H9 (cell line): ENCODE results near the gene KRT84. TPM values are rescaled to one million over a fixed set of nuclear protein-coding genes. Genes with fewer than 3 reads are reported as not detected.
A peak's percentile ranks its signal among the peaks of the same experiment; 100 is the strongest.

Experiments
- DNase-seq: peaks from one replicate; pipeline ENCODE4 v3.0.0-alpha.2; 2017
- H2AFZ ChIP-seq: one replicate; pipeline ENCODE4 v1.6.1; 2013; ENCODE audit warnings: mild to moderate bottlenecking, low read length, control low read depth, moderate library complexity
- H2AK5ac ChIP-seq: 2 replicates; pipeline ENCODE4 v1.6.1; 2013; ENCODE audit warnings: low read length, control low read depth, mixed read lengths; ENCODE audit not compliant: insufficient read length
- H2BK120ac ChIP-seq: one replicate; pipeline ENCODE4 v1.6.1; 2013; ENCODE audit warnings: low read depth, mild to moderate bottlenecking, low read length, control low read depth, inconsistent platforms; ENCODE audit not compliant: poor library complexity, severe bottlenecking
- H2BK12ac ChIP-seq: 2 replicates; pipeline ENCODE4 v1.6.1; 2013; ENCODE audit warnings: low read length, control low read depth, mixed read lengths, low read depth; ENCODE audit not compliant: insufficient read length
- H2BK15ac ChIP-seq: 2 replicates; pipeline ENCODE4 v1.6.1; 2013; ENCODE audit warnings: low read depth, low read length, control low read depth
- H2BK20ac ChIP-seq: one replicate; pipeline ENCODE4 v1.6.1; 2013; ENCODE audit warnings: low read depth, mild to moderate bottlenecking, low read length, control low read depth, inconsistent platforms; ENCODE audit not compliant: poor library complexity, severe bottlenecking
- H2BK5ac ChIP-seq: 2 replicates; pipeline ENCODE4 v1.6.1; 2013; ENCODE audit warnings: low read length, control low read depth, mixed read lengths; ENCODE audit not compliant: insufficient read length
- H3K14ac ChIP-seq: 2 replicates; pipeline ENCODE4 v1.6.1; 2013; ENCODE audit warnings: low read length, control low read depth; ENCODE audit not compliant: insufficient read depth
- H3K18ac ChIP-seq: 2 replicates; pipeline ENCODE4 v1.6.1; 2013; ENCODE audit warnings: low read depth, mild to moderate bottlenecking, mixed read lengths, low read length, control low read depth; ENCODE audit not compliant: insufficient read length
- H3K23ac ChIP-seq: 2 replicates; pipeline ENCODE4 v1.6.1; 2013; ENCODE audit warnings: low read length, control low read depth, mixed read lengths, low read depth; ENCODE audit not compliant: insufficient read length
- H3K23me2 ChIP-seq: 2 replicates; pipeline ENCODE4 v1.6.1; 2013; ENCODE audit warnings: low read depth, mild to moderate bottlenecking, mixed read lengths, low read length, control low read depth; ENCODE audit not compliant: insufficient read length, poor library complexity, severe bottlenecking
- H3K27ac ChIP-seq: 2 replicates; pipeline ENCODE4 v1.5.1; 2013; ENCODE audit warnings: low read length, control low read depth, mixed read lengths, low read depth; ENCODE audit not compliant: insufficient read length
- H3K27me3 ChIP-seq: 2 replicates; pipeline ENCODE4 v1.6.1; 2013; ENCODE audit warnings: low read length, control low read depth, inconsistent platforms; ENCODE audit not compliant: insufficient read depth
- H3K4ac ChIP-seq: 2 replicates; pipeline ENCODE4 v1.6.1; 2013; ENCODE audit warnings: low read depth, mild to moderate bottlenecking, control low read depth, inconsistent platforms, low read length, moderate library complexity
- H3K4me1 ChIP-seq: 2 replicates; pipeline ENCODE4 v1.6.1; 2013; ENCODE audit warnings: low read length, control low read depth, inconsistent platforms; ENCODE audit not compliant: insufficient read depth
- H3K4me2 ChIP-seq: 2 replicates; pipeline ENCODE4 v1.6.1; 2013; ENCODE audit warnings: low read length, control low read depth, mixed read lengths; ENCODE audit not compliant: insufficient read length, insufficient read depth
- H3K56ac ChIP-seq: 2 replicates; pipeline ENCODE4 v1.6.1; 2013; ENCODE audit warnings: low read depth, mild to moderate bottlenecking, mixed read lengths, low read length, control low read depth; ENCODE audit not compliant: insufficient read length
- H3K79me1 ChIP-seq: 2 replicates; pipeline ENCODE4 v1.6.1; 2013; ENCODE audit warnings: low read depth, mild to moderate bottlenecking, moderate library complexity, low read length, control low read depth, inconsistent platforms; ENCODE audit not compliant: insufficient read depth, poor library complexity, severe bottlenecking
- H3K79me2 ChIP-seq: 2 replicates; pipeline ENCODE4 v1.6.1; 2013; ENCODE audit warnings: low read length, control low read depth, inconsistent platforms; ENCODE audit not compliant: insufficient read depth
- H3K9ac ChIP-seq: 2 replicates; pipeline ENCODE4 v1.6.1; 2013; ENCODE audit warnings: low read length, control low read depth, mixed read lengths; ENCODE audit not compliant: insufficient read length; ENCODE audit errors: extremely low read depth
- H3K9me3 ChIP-seq: one replicate; pipeline ENCODE4 v1.6.1; 2013; ENCODE audit warnings: low read depth, low read length, inconsistent platforms; ENCODE audit not compliant: control insufficient read depth
- H3T11ph ChIP-seq: one replicate; pipeline ENCODE4 v1.6.1; 2013; ENCODE audit warnings: mild to moderate bottlenecking, low read length, control low read depth, inconsistent platforms
- H4K20me1 ChIP-seq: one replicate; pipeline ENCODE4 v1.6.1; 2013; ENCODE audit not compliant: control insufficient read depth, insufficient read length, insufficient read depth
- H4K5ac ChIP-seq: 2 replicates; pipeline ENCODE4 v1.6.1; 2013; ENCODE audit warnings: low read depth, mild to moderate bottlenecking, mixed read lengths, low read length, control low read depth; ENCODE audit not compliant: insufficient read length
- H4K8ac ChIP-seq: replicated peaks from 2 replicates; pipeline ENCODE4 v1.6.1; 2013; ENCODE audit warnings: low read length, control low read depth, mixed read lengths, low read depth; ENCODE audit not compliant: insufficient read length
- H4K91ac ChIP-seq: 2 replicates; pipeline ENCODE4 v1.6.1; 2013; ENCODE audit warnings: low read depth, mild to moderate bottlenecking, moderate library complexity, mixed read lengths, low read length, control low read depth; ENCODE audit not compliant: insufficient read length
- H3K27ac Mint-ChIP-seq, 3 experiments: 2 replicates in 2 of 3; 3 replicates in 1 of 3; pipeline ENCODE4 v1.8.0; 2020 to 2021; ENCODE audit warnings: mixed read lengths in 3 of 3, mild to moderate bottlenecking in 1 of 3, moderate library complexity in 1 of 3
- H3K27me3 Mint-ChIP-seq: 2 replicates; pipeline ENCODE4 v1.8.0; 2021; ENCODE audit warnings: low read depth, mild to moderate bottlenecking, moderate library complexity, mixed read lengths
- H3K36me3 Mint-ChIP-seq, 3 experiments: 2 replicates in 2 of 3; 3 replicates in 1 of 3; pipeline ENCODE4 v1.8.0; 2020 to 2021; ENCODE audit warnings: low read depth in 3 of 3, mixed read lengths in 3 of 3; ENCODE audit not compliant: insufficient read depth in 1 of 3
- H3K4me1 Mint-ChIP-seq, 2 experiments: 2 replicates each; pipeline ENCODE4 v1.8.0; 2020; ENCODE audit warnings: mixed read lengths in 2 of 2
- H3K4me3 Mint-ChIP-seq, 2 experiments: 2 replicates in 1 of 2; 3 replicates in 1 of 2; pipeline ENCODE4 v1.8.0; 2020 to 2021; ENCODE audit warnings: mild to moderate bottlenecking in 2 of 2, mixed read lengths in 2 of 2, moderate library complexity in 1 of 2
- H3K9me3 Mint-ChIP-seq, 2 experiments: 2 replicates in 1 of 2; 3 replicates in 1 of 2; pipeline ENCODE4 v1.8.0; 2020; ENCODE audit warnings: mild to moderate bottlenecking in 2 of 2, mixed read lengths in 2 of 2, moderate library complexity in 1 of 2
- CTCF ChIP-seq: fragments of 200-600 bp; sonication (generic); conservative IDR thresholded peaks from 3 replicates; pipeline ENCODE4 v1.8.0; 2021; ENCODE audit warnings: antibody characterized with exemption, mild to moderate bottlenecking
- WGBS: extraction: QIAGEN DNeasy Blood & Tissue Kit; methylation state at CpG from one replicate; pipeline ENCODE4 v1.1.7; 2013; ENCODE audit warnings: missing lambda C conversion rate, low lambda C conversion rate, mixed read lengths; ENCODE audit not compliant: insufficient read length; ENCODE audit errors: extremely low coverage; 5-methylcytosine and 5-hydroxymethylcytosine counted together
- total RNA-seq: library from RNA; stranded (reverse); gene quantifications from 2 replicates; pipeline ENCODE4 v1.2.1, GENCODE V29; 2021

KRT84 gene
- total RNA-seq, 1 experiment from 2014 or later, result not detected

- H4K20me1 ChIP-seq, result no peaks in the 10 kb centered on the region
- no peaks in the 10 kb centered on the region; a peak in 1 of 5 replicates for H3K9me3 Mint-ChIP-seq
- H2BK5ac ChIP-seq, result no peak overlapping the region
- H3K27ac ChIP-seq, result no peak overlapping the region
- H2AK5ac ChIP-seq, result no peak overlapping the region
- no peak overlapping the region for H4K8ac ChIP-seq
- no peak overlapping the region for H3K4ac ChIP-seq
- H3K14ac ChIP-seq, result no peak overlapping the region
- no peaks in the 10 kb centered on the region for H3K9me3 ChIP-seq
- no peaks in the 10 kb centered on the region for H3K79me1 ChIP-seq
- no peaks in the 10 kb centered on the region for H3K4me1 ChIP-seq
- peaks cover 8% of the 10 kb centered on the region for H3K27me3 Mint-ChIP-seq
- WGBS, result no CpG with 5 or more reads among the region's 20 CpGs
- no peak overlapping the region for H2BK12ac ChIP-seq
- H3K36me3 Mint-ChIP-seq, result no peaks in the 10 kb centered on the region; a peak in 1 of 7 replicates
- TF ChIP-seq CTCF, result peak; percentile 98
- H3K23me2 ChIP-seq, result no peaks in the 10 kb centered on the region
- H2BK120ac ChIP-seq, result no peak overlapping the region
- no peak overlapping the region for H3T11ph ChIP-seq
- no peak overlapping the region for H3K4me2 ChIP-seq
- no peak overlapping the region for H3K56ac ChIP-seq
- no peak overlapping the region for H2BK20ac ChIP-seq
- no peak overlapping the region for H3K18ac ChIP-seq
- no peak overlapping the region for H4K5ac ChIP-seq
- no peak overlapping the region for H3K27ac Mint-ChIP-seq
- peak; percentile 97 for DNase-seq
- H4K91ac ChIP-seq, result no peak overlapping the region
- no peak overlapping the region for H3K9ac ChIP-seq
- no peaks in the 10 kb centered on the region for H3K27me3 ChIP-seq
- no peak overlapping the region for H2AFZ ChIP-seq
- H3K23ac ChIP-seq, result no peak overlapping the region
- no peak overlapping the region for H2BK15ac ChIP-seq
- no peak overlapping the region for H3K4me3 Mint-ChIP-seq
- no peaks in the 10 kb centered on the region; a peak in 1 of 4 replicates for H3K4me1 Mint-ChIP-seq
- H3K79me2 ChIP-seq, result no peaks in the 10 kb centered on the region
Observed at GRCh38 chr12:52395761-52396434, 10.4 kb upstream of the KRT84 start.
